GM23338 (cell line): ENCODE data around the gene CCT6B. TPM values are rescaled to one million over a fixed set of nuclear protein-coding genes. Genes with fewer than 3 reads are reported as not detected.
A peak's percentile ranks its signal among the peaks of the same experiment; 100 is the strongest.

ENCODE experiments used
- ATAC-seq: fragments of 200-7000 bp; cut with Tn5 transposase; 3 replicates; pipeline ENCODE4 v1.9.1; 2020
- DNase-seq: peaks from one replicate; pipeline ENCODE4 v3.0.0-alpha.2; 2015; ENCODE audit warnings: low spot score
- H2AFZ ChIP-seq: fragments of 200-600 bp; sonication (generic); 2 replicates; pipeline ENCODE4 v1.8.0; 2016; ENCODE audit warnings: antibody characterized with exemption, mild to moderate bottlenecking, moderate library complexity
- H3F3A ChIP-seq: fragments of 200-600 bp; sonication (generic); replicated peaks from 2 replicates; pipeline ENCODE4 v1.8.0; 2017; ENCODE audit warnings: antibody characterized with exemption, mixed run types, low read depth
- H3K27ac ChIP-seq: fragments of 200-600 bp; sonication (generic); 2 replicates; pipeline ENCODE4 v1.6.1; 2016; ENCODE audit warnings: low read depth
- H3K27me3 ChIP-seq: fragments of 200-600 bp; sonication (generic); 2 replicates; pipeline ENCODE4 v1.8.0; 2016; ENCODE audit warnings: mild to moderate bottlenecking, mixed run types, moderate library complexity; ENCODE audit not compliant: insufficient read depth
- H3K36me3 ChIP-seq: fragments of 200-600 bp; sonication (generic); 2 replicates; pipeline ENCODE4 v1.8.0; 2016; ENCODE audit warnings: mild to moderate bottlenecking; ENCODE audit not compliant: insufficient read depth
- H3K4me1 ChIP-seq: fragments of 200-600 bp; sonication (generic); 2 replicates; pipeline ENCODE4 v1.8.0; 2016; ENCODE audit warnings: mild to moderate bottlenecking, moderate library complexity; ENCODE audit not compliant: insufficient read depth
- H3K4me2 ChIP-seq: fragments of 200-600 bp; sonication (generic); 2 replicates; pipeline ENCODE4 v1.7.1; 2017; ENCODE audit warnings: mixed run types
- H3K4me3 ChIP-seq: fragments of 200-600 bp; sonication (generic); 2 replicates; pipeline ENCODE4 v1.6.1; 2016; ENCODE audit warnings: mixed run types
- H3K79me2 ChIP-seq: fragments of 200-600 bp; sonication (generic); replicated peaks from 2 replicates; pipeline ENCODE4 v1.8.0; 2017; ENCODE audit warnings: mild to moderate bottlenecking; ENCODE audit not compliant: insufficient read depth
- H3K9me2 ChIP-seq: fragments of 200-600 bp; sonication (generic); 2 replicates; pipeline ENCODE4 v1.8.0; 2017; ENCODE audit not compliant: insufficient read depth
- H4K20me1 ChIP-seq: fragments of 200-600 bp; sonication (generic); replicated peaks from 2 replicates; pipeline ENCODE4 v1.8.0; 2017; ENCODE audit warnings: mild to moderate bottlenecking; ENCODE audit not compliant: insufficient read depth
- H3K27ac Mint-ChIP-seq: 2 replicates; pipeline ENCODE4 v1.8.0; 2020; ENCODE audit warnings: inconsistent platforms, mild to moderate bottlenecking, moderate library complexity, mixed read lengths
- H3K27me3 Mint-ChIP-seq: 3 replicates; pipeline ENCODE4 v1.8.0; 2022; ENCODE audit warnings: low read depth, mild to moderate bottlenecking, moderate library complexity, mixed read lengths, inconsistent platforms; ENCODE audit not compliant: insufficient read depth, poor library complexity
- H3K36me3 Mint-ChIP-seq: 3 replicates; pipeline ENCODE4 v1.8.0; 2021; ENCODE audit warnings: low read depth, mild to moderate bottlenecking, inconsistent platforms, moderate library complexity, mixed read lengths
- H3K4me1 Mint-ChIP-seq: 3 replicates; pipeline ENCODE4 v1.8.0; 2020; ENCODE audit warnings: mild to moderate bottlenecking, inconsistent platforms, mixed read lengths
- H3K4me3 Mint-ChIP-seq: 3 replicates; pipeline ENCODE4 v1.8.0; 2021; ENCODE audit warnings: moderate library complexity, mild to moderate bottlenecking, inconsistent platforms, mixed read lengths
- H3K9me3 Mint-ChIP-seq: 3 replicates; pipeline ENCODE4 v1.8.0; 2020; ENCODE audit warnings: moderate library complexity, mild to moderate bottlenecking, inconsistent platforms, mixed read lengths
- EZH2 ChIP-seq: fragments of 200-600 bp; sonication (generic); IDR thresholded peaks from one replicate; pipeline ENCODE4 v1.8.0; 2017; ENCODE audit warnings: antibody characterized with exemption, mild to moderate bottlenecking, low read depth; ENCODE audit not compliant: unreplicated experiment
- EZH2phosphoT487 ChIP-seq: fragments of 200-600 bp; sonication (generic); IDR thresholded peaks from one replicate; pipeline ENCODE4 v1.8.1; 2018; ENCODE audit warnings: antibody characterized with exemption; ENCODE audit not compliant: unreplicated experiment
- JUNB ChIP-seq: IDR thresholded peaks from one replicate; pipeline ENCODE4 v1.6.1; 2016; ENCODE audit warnings: antibody characterized with exemption; ENCODE audit not compliant: unreplicated experiment
- POLR2AphosphoS5 ChIP-seq: IDR thresholded peaks from 2 replicates; pipeline ENCODE4 v1.6.1; 2016; ENCODE audit warnings: antibody characterized with exemption, low read depth
- ZNF114 ChIP-seq: fragments of 250-450 bp; sonication (Bioruptor Pico); IDR thresholded peaks from 2 replicates; pipeline ENCODE4 v1.5.0; 2020; ENCODE audit warnings: mild to moderate bottlenecking, moderate library complexity
- ZNF331 ChIP-seq: fragments of 250-450 bp; sonication (Bioruptor Pico); IDR thresholded peaks from 2 replicates; pipeline ENCODE4 v1.5.0; 2020; ENCODE audit warnings: low read depth, mild to moderate bottlenecking, moderate library complexity
- ZNF462 ChIP-seq: fragments of 250-450 bp; sonication (Bioruptor Pico); IDR thresholded peaks from 2 replicates; pipeline ENCODE4 v1.5.0; 2020; ENCODE audit warnings: mild to moderate bottlenecking, moderate library complexity
- polyA plus RNA-seq: library from polyadenylated mRNA; unstranded; fragments of >200 nt; fragmentation: Nextera tagmentation; extraction: Ambion mirVana; gene quantifications from 2 replicates; pipeline ENCODE4 v1.2.1, GENCODE V29; 2016
- total RNA-seq: library from RNA; depleted of rRNA; stranded (reverse); fragments of >200 nt; shearing (Covaris generic); gene quantifications from 2 replicates; pipeline ENCODE4 v1.2.3, GENCODE V29; 2014
- TF ChIP-seq, protein P1 (sequence below): IDR thresholded peaks from one replicate; pipeline ENCODE4 v1.6.1; 2018; ENCODE audit warnings: antibody characterized with exemption; ENCODE audit not compliant: unreplicated experiment
- TF ChIP-seq, protein P2 (sequence below), 2 experiments: fragments of 200-600 bp in 1 of 2; sonication (generic) in 1 of 2; conservative IDR thresholded peaks; 2 replicates each; pipeline versions ENCODE4 v1.5.1 to v1.6.1; 2016 to 2017; ENCODE audit warnings: antibody characterized with exemption in 2 of 2, low read depth in 2 of 2, mild to moderate bottlenecking in 2 of 2, moderate library complexity in 1 of 2
- TF ChIP-seq, protein P3 (sequence below): IDR thresholded peaks from 2 replicates; pipeline ENCODE4 v1.6.1; 2016; ENCODE audit warnings: antibody characterized with exemption

CCT6B gene
- total and polyA plus RNA-seq, 2 experiments from 2014 or later: 0.94 to 1.1 TPM

- TF ChIP-seq, protein P1, sequence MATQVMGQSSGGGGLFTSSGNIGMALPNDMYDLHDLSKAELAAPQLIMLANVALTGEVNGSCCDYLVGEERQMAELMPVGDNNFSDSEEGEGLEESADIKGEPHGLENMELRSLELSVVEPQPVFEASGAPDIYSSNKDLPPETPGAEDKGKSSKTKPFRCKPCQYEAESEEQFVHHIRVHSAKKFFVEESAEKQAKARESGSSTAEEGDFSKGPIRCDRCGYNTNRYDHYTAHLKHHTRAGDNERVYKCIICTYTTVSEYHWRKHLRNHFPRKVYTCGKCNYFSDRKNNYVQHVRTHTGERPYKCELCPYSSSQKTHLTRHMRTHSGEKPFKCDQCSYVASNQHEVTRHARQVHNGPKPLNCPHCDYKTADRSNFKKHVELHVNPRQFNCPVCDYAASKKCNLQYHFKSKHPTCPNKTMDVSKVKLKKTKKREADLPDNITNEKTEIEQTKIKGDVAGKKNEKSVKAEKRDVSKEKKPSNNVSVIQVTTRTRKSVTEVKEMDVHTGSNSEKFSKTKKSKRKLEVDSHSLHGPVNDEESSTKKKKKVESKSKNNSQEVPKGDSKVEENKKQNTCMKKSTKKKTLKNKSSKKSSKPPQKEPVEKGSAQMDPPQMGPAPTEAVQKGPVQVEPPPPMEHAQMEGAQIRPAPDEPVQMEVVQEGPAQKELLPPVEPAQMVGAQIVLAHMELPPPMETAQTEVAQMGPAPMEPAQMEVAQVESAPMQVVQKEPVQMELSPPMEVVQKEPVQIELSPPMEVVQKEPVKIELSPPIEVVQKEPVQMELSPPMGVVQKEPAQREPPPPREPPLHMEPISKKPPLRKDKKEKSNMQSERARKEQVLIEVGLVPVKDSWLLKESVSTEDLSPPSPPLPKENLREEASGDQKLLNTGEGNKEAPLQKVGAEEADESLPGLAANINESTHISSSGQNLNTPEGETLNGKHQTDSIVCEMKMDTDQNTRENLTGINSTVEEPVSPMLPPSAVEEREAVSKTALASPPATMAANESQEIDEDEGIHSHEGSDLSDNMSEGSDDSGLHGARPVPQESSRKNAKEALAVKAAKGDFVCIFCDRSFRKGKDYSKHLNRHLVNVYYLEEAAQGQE: no peak
- TF ChIP-seq ZNF114 (CRISPR knock-in tag): no peak
- no peak for TF ChIP-seq EZH2phosphoT487
- TF ChIP-seq JUNB: no peak
- no peak for TF ChIP-seq ZNF331
- no peak for TF ChIP-seq POLR2AphosphoS5
- TF ChIP-seq, protein P2, sequence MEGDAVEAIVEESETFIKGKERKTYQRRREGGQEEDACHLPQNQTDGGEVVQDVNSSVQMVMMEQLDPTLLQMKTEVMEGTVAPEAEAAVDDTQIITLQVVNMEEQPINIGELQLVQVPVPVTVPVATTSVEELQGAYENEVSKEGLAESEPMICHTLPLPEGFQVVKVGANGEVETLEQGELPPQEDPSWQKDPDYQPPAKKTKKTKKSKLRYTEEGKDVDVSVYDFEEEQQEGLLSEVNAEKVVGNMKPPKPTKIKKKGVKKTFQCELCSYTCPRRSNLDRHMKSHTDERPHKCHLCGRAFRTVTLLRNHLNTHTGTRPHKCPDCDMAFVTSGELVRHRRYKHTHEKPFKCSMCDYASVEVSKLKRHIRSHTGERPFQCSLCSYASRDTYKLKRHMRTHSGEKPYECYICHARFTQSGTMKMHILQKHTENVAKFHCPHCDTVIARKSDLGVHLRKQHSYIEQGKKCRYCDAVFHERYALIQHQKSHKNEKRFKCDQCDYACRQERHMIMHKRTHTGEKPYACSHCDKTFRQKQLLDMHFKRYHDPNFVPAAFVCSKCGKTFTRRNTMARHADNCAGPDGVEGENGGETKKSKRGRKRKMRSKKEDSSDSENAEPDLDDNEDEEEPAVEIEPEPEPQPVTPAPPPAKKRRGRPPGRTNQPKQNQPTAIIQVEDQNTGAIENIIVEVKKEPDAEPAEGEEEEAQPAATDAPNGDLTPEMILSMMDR (conservative IDR thresholded peaks at IDR 0.05; ENCODE audit: low read depth in 2 of 2): no peak
- TF ChIP-seq, protein P3, sequence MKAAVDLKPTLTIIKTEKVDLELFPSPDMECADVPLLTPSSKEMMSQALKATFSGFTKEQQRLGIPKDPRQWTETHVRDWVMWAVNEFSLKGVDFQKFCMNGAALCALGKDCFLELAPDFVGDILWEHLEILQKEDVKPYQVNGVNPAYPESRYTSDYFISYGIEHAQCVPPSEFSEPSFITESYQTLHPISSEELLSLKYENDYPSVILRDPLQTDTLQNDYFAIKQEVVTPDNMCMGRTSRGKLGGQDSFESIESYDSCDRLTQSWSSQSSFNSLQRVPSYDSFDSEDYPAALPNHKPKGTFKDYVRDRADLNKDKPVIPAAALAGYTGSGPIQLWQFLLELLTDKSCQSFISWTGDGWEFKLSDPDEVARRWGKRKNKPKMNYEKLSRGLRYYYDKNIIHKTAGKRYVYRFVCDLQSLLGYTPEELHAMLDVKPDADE: no peak
Observed at GRCh38 chr17:34981538-34982241, 20.4 kb upstream of the CCT6B start (continued).

DNA sequence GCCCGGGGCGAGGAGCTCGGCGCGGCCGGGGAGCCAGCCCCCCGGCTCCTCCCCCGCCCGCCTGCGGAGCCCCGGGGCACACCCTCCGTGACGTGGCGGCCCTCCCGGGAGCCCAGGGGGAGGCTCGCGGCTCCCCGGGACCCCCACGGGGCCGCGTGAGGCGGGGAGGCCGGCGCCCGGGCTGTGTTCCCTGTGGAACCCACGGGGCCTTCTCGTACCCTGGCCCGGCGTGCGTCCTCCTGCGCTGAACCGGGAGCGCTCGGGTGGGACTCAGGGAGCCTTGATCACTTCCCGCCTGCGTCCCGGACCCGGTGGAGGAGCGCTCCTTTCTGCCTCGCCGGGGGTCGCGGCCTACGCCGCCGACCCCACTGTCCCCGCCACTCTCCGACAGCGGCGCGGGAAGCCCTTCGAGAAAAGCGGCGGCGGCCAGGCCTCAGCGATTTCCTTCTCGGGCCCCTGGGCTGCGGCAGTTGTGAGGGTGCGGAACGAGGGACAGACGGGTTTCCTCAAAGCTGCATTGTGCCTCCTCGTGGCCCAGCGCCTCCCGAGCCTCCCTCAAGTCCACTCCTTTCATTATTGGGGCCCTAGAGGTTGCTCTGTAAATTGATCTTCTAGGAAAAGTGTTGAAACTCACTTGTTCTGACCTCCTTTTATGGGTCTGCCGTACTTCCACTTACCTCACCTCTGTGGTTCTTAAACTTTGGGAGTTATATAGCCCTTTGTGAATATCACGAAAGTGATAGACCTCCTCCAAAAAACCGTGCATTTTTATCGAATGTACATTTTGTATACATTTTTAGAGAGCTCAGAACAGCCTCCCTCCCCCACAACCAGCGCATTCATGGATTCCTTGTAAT lies 19.6 kb upstream of the CCT6B start:
- peak overlapping the region; percentile 98 for H3K27ac Mint-ChIP-seq
- peaks cover 34% of the 10 kb centered on the region for H3K36me3 Mint-ChIP-seq
- H3K27me3 Mint-ChIP-seq: peaks cover 11% of the 10 kb centered on the region
- peak overlapping the region; percentile 48 for H3K27ac ChIP-seq
- H3K4me2 ChIP-seq: peak overlapping the region; percentile 85
- peaks cover 12% of the 10 kb centered on the region for H3K36me3 ChIP-seq
- H4K20me1 ChIP-seq: peaks cover 11% of the 10 kb centered on the region; the same call in 1 of the 2 replicates
- peak; percentile 85 for ATAC-seq
- no peaks in the 10 kb centered on the region for H3K9me3 Mint-ChIP-seq
- peaks cover 22% of the 10 kb centered on the region for H3K4me1 Mint-ChIP-seq
- no peaks in the 10 kb centered on the region for H3K9me2 ChIP-seq
- peak overlapping the region; percentile 66 for H3K4me3 ChIP-seq
- DNase-seq: peak; percentile 85
- H3K4me3 Mint-ChIP-seq: peak overlapping the region; percentile 93
- no peaks in the 10 kb centered on the region for H3F3A ChIP-seq
- H2AFZ ChIP-seq: peak overlapping the region; percentile 1; the same call in 1 of the 2 replicates
- no peaks in the 10 kb centered on the region for H3K27me3 ChIP-seq
- peaks cover 11% of the 10 kb centered on the region; the same call in 1 of the 2 replicates for H3K4me1 ChIP-seq
- H3K79me2 ChIP-seq: peaks cover 50% of the 10 kb centered on the region
- TF ChIP-seq ZNF462 (CRISPR knock-in tag) (no peak), EZH2 (no peak)
